Trophoblast cell (in vitro differentiated cells and primary cell): ENCODE data around the gene STRBP.

Experiments
- DNase-seq, 2 donors: peaks; one replicate each; pipeline ENCODE4 v3.0.0-alpha.2; 2016
- H2AFZ ChIP-seq: 2 replicates; pipeline ENCODE4 v1.6.1; 2013; ENCODE audit warnings: low read length, moderate library complexity, mild to moderate bottlenecking; ENCODE audit not compliant: insufficient read depth, poor library complexity
- H2AK5ac ChIP-seq: 2 replicates; pipeline ENCODE4 v1.6.1; 2013; ENCODE audit warnings: mild to moderate bottlenecking, low read length
- H2BK120ac ChIP-seq: 2 replicates; pipeline ENCODE4 v1.6.1; 2013; ENCODE audit warnings: low read length, mild to moderate bottlenecking, moderate library complexity; ENCODE audit not compliant: insufficient read depth, poor library complexity
- H2BK12ac ChIP-seq: 2 replicates; pipeline ENCODE4 v1.6.1; 2013; ENCODE audit warnings: mild to moderate bottlenecking, low read length, moderate library complexity
- H2BK5ac ChIP-seq: 2 replicates; pipeline ENCODE4 v1.6.1; 2013; ENCODE audit warnings: low read length, low read depth, moderate library complexity, mild to moderate bottlenecking; ENCODE audit not compliant: poor library complexity
- H3K14ac ChIP-seq: 2 replicates; pipeline ENCODE4 v1.6.1; 2013; ENCODE audit warnings: mild to moderate bottlenecking, low read length
- H3K18ac ChIP-seq: 2 replicates; pipeline ENCODE4 v1.6.1; 2013; ENCODE audit warnings: mild to moderate bottlenecking, low read length
- H3K23ac ChIP-seq: 2 replicates; pipeline ENCODE4 v1.6.1; 2013; ENCODE audit warnings: low read length
- H3K27ac ChIP-seq: 2 replicates; pipeline ENCODE4 v1.5.1; 2013; ENCODE audit warnings: low read depth, mild to moderate bottlenecking, inconsistent platforms, low read length, moderate library complexity
- H3K27me3 ChIP-seq: 2 replicates; pipeline ENCODE4 v1.6.1; 2013; ENCODE audit warnings: inconsistent platforms, mild to moderate bottlenecking, low read length, moderate library complexity; ENCODE audit not compliant: insufficient read depth
- H3K36me3 ChIP-seq, 2 experiments: 1 replicate in 1 of 2; 2 replicates in 1 of 2; pipeline ENCODE4 v1.6.1; 2013; ENCODE audit warnings: low read length in 2 of 2, mild to moderate bottlenecking in 2 of 2, moderate library complexity in 1 of 2; ENCODE audit not compliant: insufficient read depth in 2 of 2, control insufficient read depth in 1 of 2
- H3K4ac ChIP-seq: 2 replicates; pipeline ENCODE4 v1.6.1; 2013; ENCODE audit warnings: low read depth, mild to moderate bottlenecking, low read length, moderate library complexity
- H3K4me1 ChIP-seq, 2 experiments: 1 replicate in 1 of 2; 2 replicates in 1 of 2; pipeline ENCODE4 v1.6.1; 2013; ENCODE audit warnings: low read length in 2 of 2, mild to moderate bottlenecking in 2 of 2, moderate library complexity in 1 of 2; ENCODE audit not compliant: insufficient read depth in 2 of 2, control insufficient read depth in 1 of 2
- H3K4me2 ChIP-seq: 2 replicates; pipeline ENCODE4 v1.6.1; 2013; ENCODE audit warnings: inconsistent platforms, mild to moderate bottlenecking, low read length, moderate library complexity
- H3K4me3 ChIP-seq: 2 replicates; pipeline ENCODE4 v1.5.1; 2013; ENCODE audit warnings: mild to moderate bottlenecking, low read depth, low read length, inconsistent platforms
- H3K79me1 ChIP-seq: one replicate; pipeline ENCODE4 v1.6.1; 2013; ENCODE audit warnings: low read length
- H3K79me2 ChIP-seq: 2 replicates; pipeline ENCODE4 v1.6.1; 2013; ENCODE audit warnings: low read length, mild to moderate bottlenecking; ENCODE audit not compliant: control insufficient read depth, insufficient read depth, poor library complexity
- H3K9ac ChIP-seq: 2 replicates; pipeline ENCODE4 v1.6.1; 2013; ENCODE audit warnings: mild to moderate bottlenecking, low read length
- H3K9me3 ChIP-seq: 2 replicates; pipeline ENCODE4 v1.6.1; 2013; ENCODE audit warnings: low read depth, mild to moderate bottlenecking, control low read depth, inconsistent platforms, low read length; ENCODE audit not compliant: insufficient read depth
- H4K12ac ChIP-seq: 2 replicates; pipeline ENCODE4 v1.6.1; 2013; ENCODE audit warnings: low read depth, mild to moderate bottlenecking, low read length, moderate library complexity
- H4K8ac ChIP-seq: 2 replicates; pipeline ENCODE4 v1.6.1; 2013; ENCODE audit warnings: low read depth, mild to moderate bottlenecking, low read length, moderate library complexity
- H4K91ac ChIP-seq: one replicate; pipeline ENCODE4 v1.6.1; 2013; ENCODE audit warnings: low read depth, mild to moderate bottlenecking, low read length, moderate library complexity
- WGBS: extraction: QIAGEN DNeasy Blood & Tissue Kit; methylation state at CpG from one replicate; pipeline ENCODE4 v1.1.7; 2013; ENCODE audit warnings: missing lambda C conversion rate; ENCODE audit not compliant: insufficient read length, insufficient coverage; ENCODE audit errors: extremely low coverage; 5-methylcytosine and 5-hydroxymethylcytosine counted together

The STRBP gene

GRCh38 chr9:123119566-123119965 lies 148.8 kb downstream of the STRBP start:
- DNase-seq, result peak; percentile 66 to 86
- no peak overlapping the region for H2BK5ac ChIP-seq
- H2AFZ ChIP-seq, result no peak overlapping the region
- no peak overlapping the region for H3K23ac ChIP-seq
- H3K4me1 ChIP-seq, result no peaks in the 10 kb centered on the region
- no peaks in the 10 kb centered on the region for H3K27me3 ChIP-seq
- WGBS, result no CpG with 5 or more reads among the region's 7 CpGs
- no peak overlapping the region for H4K91ac ChIP-seq
- no peak overlapping the region for H3K14ac ChIP-seq
- H3K18ac ChIP-seq, result no peak overlapping the region
- H3K36me3 ChIP-seq, result peaks cover 0 to 2% of the 10 kb centered on the region in 2 experiments
- no peak overlapping the region for H3K4me2 ChIP-seq
- no peak overlapping the region for H4K8ac ChIP-seq
- no peak overlapping the region for H4K12ac ChIP-seq
- no peak overlapping the region for H2AK5ac ChIP-seq
- H2BK12ac ChIP-seq, result no peak overlapping the region
- H3K27ac ChIP-seq, result no peak overlapping the region
- H3K9me3 ChIP-seq, result peaks cover 2% of the 10 kb centered on the region
- H3K79me1 ChIP-seq, result no peaks in the 10 kb centered on the region
- no peak overlapping the region for H3K4me3 ChIP-seq
- no peaks in the 10 kb centered on the region for H3K79me2 ChIP-seq
- H3K9ac ChIP-seq, result no peak overlapping the region
- no peak overlapping the region for H2BK120ac ChIP-seq
- H3K4ac ChIP-seq, result no peak overlapping the region

- DNase-seq, result no peak
- no CpG with 5 or more reads among the region's 6 CpGs for WGBS
Observed at GRCh38 chr9:123116036-123116435, 152.3 kb downstream of the STRBP start.

GRCh38 chr9:123115146-123115913 lies 153.1 kb downstream of the STRBP start:
- no peak overlapping the region for H3K14ac ChIP-seq
- peaks cover 7 to 9% of the 10 kb centered on the region in 2 experiments for H3K36me3 ChIP-seq
- no peaks in the 10 kb centered on the region for H3K79me2 ChIP-seq
- no peak overlapping the region for H2BK12ac ChIP-seq
- no CpG with 5 or more reads among the region's 16 CpGs for WGBS
- no peak overlapping the region for H2BK5ac ChIP-seq
- H3K4ac ChIP-seq, result no peak overlapping the region
- no peak overlapping the region for H2AK5ac ChIP-seq
- no peak overlapping the region for H3K23ac ChIP-seq
- H3K27me3 ChIP-seq, result no peaks in the 10 kb centered on the region
- no peak overlapping the region for H4K12ac ChIP-seq
- no peak overlapping the region for H3K18ac ChIP-seq
- H3K9me3 ChIP-seq, result peaks cover 2% of the 10 kb centered on the region
- H2AFZ ChIP-seq, result no peak overlapping the region
- no peak overlapping the region for H3K4me2 ChIP-seq
- H4K8ac ChIP-seq, result no peak overlapping the region
- no peak overlapping the region for H2BK120ac ChIP-seq
- peaks cover 0 to 3% of the 10 kb centered on the region in 2 experiments for H3K4me1 ChIP-seq
- no peak overlapping the region for H4K91ac ChIP-seq
- no peaks in the 10 kb centered on the region for H3K79me1 ChIP-seq
- no peak overlapping the region for H3K4me3 ChIP-seq
- H3K9ac ChIP-seq, result no peak overlapping the region
- H3K27ac ChIP-seq, result no peak overlapping the region
- no peak for DNase-seq

More at GRCh38 chr9:123116036-123116435, 152.3 kb downstream of the STRBP start:
- Histone ChIP-seq H2BK5ac (no peak overlapping the region), H3K23ac (no peak overlapping the region), H3K79me1 (no peaks in the 10 kb centered on the region), H3K4me1 (peaks cover 0 to 3% of the 10 kb centered on the region in 2 experiments), H2AK5ac (no peak overlapping the region), H3K79me2 (no peaks in the 10 kb centered on the region), H3K9ac (no peak overlapping the region), H3K4me2 (no peak overlapping the region), H4K12ac (no peak overlapping the region), H3K4me3 (no peak overlapping the region), H4K91ac (no peak overlapping the region), H2BK120ac (no peak overlapping the region), H2AFZ (no peak overlapping the region), H3K9me3 (peaks cover 2% of the 10 kb centered on the region), H3K14ac (no peak overlapping the region), H2BK12ac (no peak overlapping the region), H3K27me3 (no peaks in the 10 kb centered on the region), H4K8ac (no peak overlapping the region), H3K27ac (no peak overlapping the region), H3K36me3 (peaks cover 2% of the 10 kb centered on the region in 2 experiments), H3K4ac (no peak overlapping the region), H3K18ac (no peak overlapping the region)

- Histone ChIP-seq H3K4ac (no peak overlapping the region), H3K23ac (no peak overlapping the region), H3K18ac (no peak overlapping the region), H3K4me1 (peaks cover 0 to 3% of the 10 kb centered on the region in 2 experiments), H2BK5ac (no peak overlapping the region), H2BK12ac (no peak overlapping the region), H3K14ac (no peak overlapping the region), H3K36me3 (peaks cover 25 to 29% of the 10 kb centered on the region in 2 experiments), H3K4me3 (no peak overlapping the region), H3K9me3 (peaks cover 2% of the 10 kb centered on the region), H3K4me2 (no peak overlapping the region), H3K9ac (no peak overlapping the region), H3K27ac (no peak overlapping the region), H4K8ac (no peak overlapping the region), H3K79me1 (no peaks in the 10 kb centered on the region), H3K27me3 (no peaks in the 10 kb centered on the region), H3K79me2 (no peaks in the 10 kb centered on the region), H2AK5ac (no peak overlapping the region), H2AFZ (no peak overlapping the region), H2BK120ac (no peak overlapping the region), H4K91ac (no peak overlapping the region), H4K12ac (peak overlapping the region; percentile 38)
- peak; percentile 57 to 58 for DNase-seq
- no CpG with 5 or more reads among the region's 7 CpGs for WGBS
Observed at GRCh38 chr9:123113185-123113584, 155.2 kb downstream of the STRBP start.
